Measurements from ENCODE around the gene TNRC6C.

DNA sequence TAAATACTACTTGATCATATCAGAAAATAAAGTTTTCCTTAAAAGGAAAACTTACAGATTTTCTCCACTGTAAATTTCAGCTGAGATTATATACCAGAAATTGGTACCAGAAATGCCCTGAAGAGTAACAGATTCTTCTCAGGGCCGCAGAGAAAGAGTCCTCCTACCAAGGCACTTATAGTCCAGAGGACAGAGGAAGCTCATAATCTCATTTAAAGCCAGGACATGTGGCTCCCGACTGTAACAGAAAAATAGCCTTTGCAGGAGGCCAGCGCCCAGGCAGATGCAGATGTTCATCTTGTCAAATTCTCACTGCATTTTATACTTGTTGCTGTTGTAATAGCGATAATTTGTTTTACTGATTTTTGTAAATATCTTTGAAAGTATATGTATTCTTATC lies 43.7 kb downstream of the TNRC6C start:
- no peak for TF ChIP-seq CTCF (IDR thresholded peaks at IDR 0.05; ENCODE audit: low read depth, low read length)
- TF ChIP-seq MAX (IDR thresholded peaks at IDR 0.05; ENCODE audit: low read depth, low read length), result no peak
- no peak for TF ChIP-seq POLR2A (IDR thresholded peaks at IDR 0.05; ENCODE audit: extremely low read depth, insufficient read length)
- no peak for TF ChIP-seq MYC (IDR thresholded peaks at IDR 0.05; ENCODE audit: low read depth, low read length)

All from NB4 (cell line).